HG03280 (cell line): ENCODE measurements around the gene MED26.
"Not testable (repeated sequence)": the region's sequence is repeated elsewhere in the genome, so short reads cannot be mapped to it uniquely, and the experiment has no call there.

Experiments
- ATAC-seq: cut with Tn5 transposase; IDR thresholded peaks from one replicate; pipeline ENCODE4 v1.9.1; 2021; ENCODE audit warnings: mild to moderate bottlenecking, moderate library complexity; ENCODE audit not compliant: unreplicated experiment

MED26 gene, protein sequence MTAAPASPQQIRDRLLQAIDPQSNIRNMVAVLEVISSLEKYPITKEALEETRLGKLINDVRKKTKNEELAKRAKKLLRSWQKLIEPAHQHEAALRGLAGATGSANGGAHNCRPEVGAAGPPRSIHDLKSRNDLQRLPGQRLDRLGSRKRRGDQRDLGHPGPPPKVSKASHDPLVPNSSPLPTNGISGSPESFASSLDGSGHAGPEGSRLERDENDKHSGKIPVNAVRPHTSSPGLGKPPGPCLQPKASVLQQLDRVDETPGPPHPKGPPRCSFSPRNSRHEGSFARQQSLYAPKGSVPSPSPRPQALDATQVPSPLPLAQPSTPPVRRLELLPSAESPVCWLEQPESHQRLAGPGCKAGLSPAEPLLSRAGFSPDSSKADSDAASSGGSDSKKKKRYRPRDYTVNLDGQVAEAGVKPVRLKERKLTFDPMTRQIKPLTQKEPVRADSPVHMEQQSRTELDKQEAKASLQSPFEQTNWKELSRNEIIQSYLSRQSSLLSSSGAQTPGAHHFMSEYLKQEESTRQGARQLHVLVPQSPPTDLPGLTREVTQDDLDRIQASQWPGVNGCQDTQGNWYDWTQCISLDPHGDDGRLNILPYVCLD

DNA sequence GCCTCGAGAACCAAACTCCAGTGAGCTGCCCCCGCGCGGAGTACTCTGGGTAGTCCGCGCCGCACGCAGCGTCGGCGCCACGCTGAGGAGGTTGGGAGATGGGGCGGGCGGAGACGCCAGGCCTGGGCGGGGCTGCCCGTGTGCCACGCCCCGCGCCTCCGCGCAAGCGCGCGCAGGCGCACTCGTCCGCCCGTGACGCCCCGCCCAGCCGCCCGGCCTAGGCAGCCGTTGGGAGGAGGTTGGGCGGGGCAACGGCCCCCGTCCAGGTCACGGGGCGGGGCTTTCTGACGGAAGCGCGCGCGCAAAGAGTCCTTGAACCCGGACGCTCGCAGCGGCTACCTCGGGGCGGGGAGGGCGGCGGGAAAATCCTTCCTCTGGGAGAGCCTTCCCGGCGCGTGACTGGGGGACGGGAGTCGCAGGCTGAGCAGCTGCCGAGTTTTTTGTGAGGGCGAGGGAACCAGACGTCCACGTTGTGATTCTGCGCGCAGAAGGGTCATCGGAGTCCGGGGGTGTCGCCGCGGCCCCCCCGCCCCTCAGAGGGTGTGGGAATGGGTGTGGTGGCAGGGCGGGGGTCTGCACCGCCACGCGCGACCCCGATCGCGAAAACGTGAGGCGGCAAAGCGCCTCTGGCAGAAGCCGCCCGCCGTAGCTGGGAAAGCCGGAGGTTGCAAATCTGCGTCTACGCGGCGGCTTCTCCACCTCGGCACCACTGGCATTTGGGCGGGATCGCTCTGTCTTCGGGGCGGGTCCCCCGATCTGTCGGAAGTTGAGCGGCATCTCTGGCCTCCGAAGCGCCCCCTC lies at the start of gene MED26:
TSS of gene MED26 (minus strand) at position 22 of the 801 bp plus-strand sequence. CDS start 261 bp downstream, outside the sequence.
- peak; percentile 84 for ATAC-seq

DNA sequence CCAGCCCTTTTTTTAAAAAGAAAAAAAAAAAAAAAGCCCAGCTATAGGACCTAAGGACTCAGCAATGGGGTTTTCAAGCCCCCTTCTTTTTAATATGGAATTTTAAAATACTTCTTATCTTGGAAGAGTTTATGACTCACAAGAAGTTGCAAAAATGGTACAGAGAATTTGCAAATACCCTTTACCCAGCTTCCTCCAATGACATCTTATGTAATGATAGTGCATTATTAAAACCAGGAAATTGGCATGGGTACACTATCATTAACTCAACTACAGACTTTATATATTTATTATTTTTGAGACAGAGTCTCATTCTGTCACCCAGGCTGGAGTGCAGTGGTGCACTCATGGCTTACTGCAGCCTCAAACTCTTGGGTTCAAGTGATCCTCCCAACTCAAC lies 49.1 kb upstream of the MED26 start:
- ATAC-seq: no peak

DNA sequence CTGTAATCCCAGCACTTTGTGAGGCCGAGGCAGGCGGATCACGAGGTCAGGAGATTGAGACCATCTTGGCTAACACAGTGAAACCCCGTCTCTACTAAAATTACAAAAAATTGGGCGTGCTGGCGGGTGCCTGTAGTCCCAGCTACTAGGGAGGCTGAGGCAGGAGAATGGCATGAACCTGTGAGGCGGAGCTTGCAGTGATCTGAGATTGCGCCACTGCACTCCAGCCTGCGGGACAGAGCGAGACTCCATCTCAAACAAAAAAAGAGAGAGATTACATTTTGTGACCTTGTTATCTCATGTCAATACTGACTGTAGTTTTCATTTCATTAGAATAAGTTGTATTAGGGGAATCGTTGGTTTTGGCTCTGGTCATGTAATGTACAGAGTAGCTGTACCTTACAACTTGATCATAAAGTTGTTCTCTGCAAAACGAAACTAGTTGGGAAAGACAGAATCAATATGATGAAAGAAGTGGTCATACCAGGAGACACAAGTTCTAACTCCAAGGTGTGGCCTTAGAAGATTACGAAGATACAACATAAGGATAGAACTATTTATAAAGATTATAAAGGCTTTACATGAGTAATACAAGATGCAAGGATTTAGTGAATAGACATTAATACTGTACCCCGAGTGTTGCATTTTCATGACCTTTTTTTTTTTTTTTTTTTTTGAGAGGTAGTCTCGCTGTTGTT lies 48.2 kb upstream of the MED26 start:
- ATAC-seq: no peak

DNA sequence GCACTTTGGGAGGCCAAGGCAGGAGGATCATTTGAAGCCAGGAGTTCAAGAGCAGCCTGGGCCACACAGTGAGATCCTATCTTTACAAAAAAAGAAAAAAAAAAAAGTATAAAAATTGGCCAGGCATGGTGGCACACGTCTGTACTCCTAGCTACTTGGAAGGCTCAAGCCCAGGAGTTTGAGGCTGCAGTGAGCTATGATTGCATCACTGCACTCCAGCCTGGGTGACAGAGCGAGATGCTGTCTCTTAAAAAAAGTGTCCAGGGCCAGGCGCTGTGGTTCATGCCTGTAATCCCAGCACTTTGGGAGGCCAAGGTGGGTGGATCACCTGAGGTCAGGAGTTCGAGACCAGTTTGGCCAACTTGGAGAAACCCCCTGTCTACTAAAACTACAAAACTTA lies 45.8 kb upstream of the MED26 start:
- ATAC-seq: not testable (repeated sequence)

DNA sequence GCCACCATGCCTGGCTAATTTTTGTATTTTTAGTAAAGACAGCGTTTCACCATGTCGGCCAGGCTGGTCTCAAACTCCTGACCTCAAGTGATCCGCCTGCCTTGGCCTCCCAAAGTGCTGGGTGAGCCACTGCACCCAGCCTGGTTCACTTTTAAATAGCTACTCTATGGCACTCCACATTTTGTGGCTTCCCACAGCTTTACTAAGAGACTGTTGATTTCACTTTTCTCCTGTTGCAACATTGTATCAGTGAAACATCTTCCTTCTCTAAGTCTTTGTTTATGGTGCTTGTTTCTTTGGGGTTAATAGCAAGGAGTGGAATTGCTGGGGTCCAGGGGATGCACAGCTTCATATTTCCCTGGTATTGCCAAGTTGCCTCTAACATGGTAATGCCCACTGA lies 45.2 kb upstream of the MED26 start:
- ATAC-seq: no peak

DNA sequence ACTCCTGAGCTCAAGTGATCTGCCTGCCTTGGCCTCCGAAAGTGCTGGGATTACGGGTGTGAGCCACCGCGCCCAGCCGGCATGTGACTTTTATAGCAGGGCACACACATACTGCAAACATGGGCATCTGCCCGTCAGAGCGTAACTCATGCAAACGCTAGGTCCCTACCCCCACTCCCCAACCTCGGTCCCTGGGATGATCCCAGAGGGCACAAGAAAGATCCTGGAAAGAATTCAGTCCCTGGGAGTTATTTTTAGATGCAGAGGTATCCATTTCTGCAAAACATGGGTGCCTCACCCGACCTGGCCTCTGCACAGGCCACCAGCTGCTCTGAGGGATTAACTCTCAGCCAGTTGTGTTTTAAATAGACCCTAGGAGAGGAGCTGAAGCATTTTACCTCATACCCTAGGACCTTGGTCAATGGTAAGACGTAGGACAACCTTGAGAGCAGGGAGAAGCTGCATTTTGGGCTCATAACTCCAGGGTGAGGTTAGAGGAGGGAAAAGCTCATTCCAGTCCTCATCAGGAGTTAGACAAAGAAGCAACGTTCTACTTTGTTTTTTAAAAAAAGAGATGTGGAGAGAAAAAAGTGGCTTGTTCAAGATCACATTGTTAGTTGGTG lies 43.8 kb upstream of the MED26 start:
- ATAC-seq: no peak

DNA sequence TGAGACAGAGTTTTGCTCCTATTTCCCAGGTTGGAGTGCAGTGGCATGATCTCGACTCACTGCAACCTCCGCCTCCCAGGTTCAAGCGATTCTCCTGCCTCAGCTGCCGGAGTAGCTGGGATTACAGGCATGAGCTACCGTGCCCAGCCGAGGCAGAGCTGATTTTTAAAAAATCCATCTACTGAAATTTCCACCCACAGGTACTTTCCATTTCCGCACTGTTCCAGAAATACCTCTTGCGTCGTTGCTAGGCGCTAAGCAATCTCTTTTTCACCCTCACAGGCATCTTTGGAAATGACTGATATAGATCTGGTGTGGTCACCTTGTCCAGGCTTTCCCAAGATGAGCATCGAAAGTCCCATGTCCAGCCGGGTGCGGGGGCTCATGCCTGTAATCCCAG lies 42.3 kb upstream of the MED26 start:
- no peak for ATAC-seq

DNA sequence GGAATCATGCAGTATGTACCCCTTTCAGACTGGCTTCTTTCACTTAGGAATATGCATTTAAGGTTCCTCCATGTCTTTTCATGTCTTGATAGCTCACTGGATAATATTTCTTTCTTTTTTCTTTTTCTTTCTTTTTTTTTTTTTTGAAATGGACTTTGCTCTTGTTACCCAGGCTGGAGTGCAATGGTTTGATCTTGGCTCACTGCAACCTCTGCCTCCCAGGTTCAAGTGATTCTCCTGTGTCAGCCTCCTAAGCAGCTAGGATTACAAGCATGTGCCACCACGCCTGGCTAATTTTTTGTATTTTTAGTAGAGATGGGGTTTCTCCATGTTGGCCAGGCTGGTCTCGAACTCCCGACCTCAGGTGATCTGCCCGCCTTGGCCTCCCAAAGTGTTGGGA lies 40.7 kb upstream of the MED26 start:
- ATAC-seq: not testable (repeated sequence)

DNA sequence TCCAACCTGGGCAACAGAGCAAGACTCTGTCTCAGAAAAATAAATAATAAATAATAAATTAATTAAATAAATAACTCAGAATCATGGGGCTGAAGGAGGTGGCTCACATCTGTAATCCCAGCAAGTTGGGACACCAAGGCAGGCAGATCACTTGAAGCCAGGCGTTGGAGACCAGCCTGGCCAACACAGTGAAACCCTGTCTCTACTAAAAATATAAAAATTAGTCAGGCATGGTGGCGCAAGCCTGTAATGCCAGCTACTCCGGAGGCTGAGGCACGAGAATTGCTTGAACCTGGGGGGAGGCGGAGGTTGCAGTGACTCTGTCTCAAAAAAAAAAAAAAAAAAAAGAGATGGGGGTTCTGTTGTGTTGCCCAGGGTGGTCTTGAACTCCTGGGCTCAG lies 40.2 kb upstream of the MED26 start:
- no peak for ATAC-seq

DNA sequence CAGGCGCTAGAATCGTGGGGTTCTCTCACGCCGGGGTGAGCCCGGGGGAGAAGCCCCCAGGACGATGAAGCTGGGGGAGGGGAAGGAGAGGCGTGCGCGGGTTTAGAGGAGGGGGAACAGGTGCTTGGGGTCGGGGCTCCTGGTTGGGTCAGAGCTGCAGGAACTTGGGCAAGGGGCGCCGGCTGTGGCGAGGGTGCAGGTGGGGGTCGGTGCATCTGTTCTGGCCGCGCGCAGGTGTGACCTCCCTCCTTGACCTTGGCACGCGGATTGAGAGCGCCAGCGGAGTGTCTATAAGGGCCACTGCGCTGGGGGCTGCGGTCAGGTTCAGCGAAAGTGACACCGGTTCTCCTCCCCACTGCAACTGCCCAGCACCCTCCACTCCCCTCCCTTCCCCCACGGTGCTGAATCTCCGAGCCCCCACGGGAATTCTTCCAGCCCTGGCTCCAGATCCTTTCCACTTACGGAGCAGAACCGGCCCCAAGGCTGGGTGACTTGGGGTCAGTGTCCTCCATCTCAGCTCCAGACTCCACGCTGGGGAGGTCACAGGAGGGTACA lies 33.6 kb upstream of the MED26 start:
- ATAC-seq: no peak

DNA sequence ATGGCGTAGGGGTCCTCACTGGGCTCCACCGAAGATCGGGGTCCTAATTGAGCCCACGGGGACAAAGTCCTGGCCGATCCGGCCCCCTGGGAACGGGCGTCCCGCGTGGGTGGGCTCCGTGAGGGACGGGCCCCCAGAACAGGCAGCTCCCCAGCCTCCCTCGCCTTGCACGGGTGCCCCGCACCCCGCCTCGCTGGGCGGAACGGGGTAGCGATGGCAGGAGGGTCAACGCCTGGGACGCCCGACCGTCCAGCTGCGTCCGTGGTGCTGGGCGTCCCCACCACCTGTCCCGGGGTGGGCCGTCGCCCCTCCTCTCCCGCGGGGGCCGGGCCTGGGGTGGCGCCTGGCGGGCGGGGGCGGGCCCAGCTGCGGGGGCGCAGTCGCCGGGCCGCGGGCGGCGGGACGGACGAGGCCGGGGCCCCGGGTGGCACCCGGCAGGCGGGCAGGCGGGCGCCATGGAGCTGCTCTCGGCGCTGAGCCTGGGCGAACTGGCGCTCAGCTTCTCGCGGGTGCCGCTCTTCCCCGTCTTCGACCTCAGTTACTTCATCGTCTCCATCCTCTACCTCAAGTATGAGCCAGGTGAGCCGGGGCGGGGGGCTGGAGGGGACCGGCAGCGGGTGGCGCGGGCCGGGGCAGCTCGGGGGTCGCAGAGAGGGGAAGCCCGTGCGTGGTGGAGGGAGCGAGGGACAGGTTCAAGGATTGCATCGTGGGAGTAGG lies 32.9 kb upstream of the MED26 start, which contains the start of gene TMEM38A:
TSS of gene TMEM38A (plus strand) at position 377 of the 717 bp plus-strand sequence. CDS start at position 456, 79 bp downstream.
- ATAC-seq: peak; percentile 30

DNA sequence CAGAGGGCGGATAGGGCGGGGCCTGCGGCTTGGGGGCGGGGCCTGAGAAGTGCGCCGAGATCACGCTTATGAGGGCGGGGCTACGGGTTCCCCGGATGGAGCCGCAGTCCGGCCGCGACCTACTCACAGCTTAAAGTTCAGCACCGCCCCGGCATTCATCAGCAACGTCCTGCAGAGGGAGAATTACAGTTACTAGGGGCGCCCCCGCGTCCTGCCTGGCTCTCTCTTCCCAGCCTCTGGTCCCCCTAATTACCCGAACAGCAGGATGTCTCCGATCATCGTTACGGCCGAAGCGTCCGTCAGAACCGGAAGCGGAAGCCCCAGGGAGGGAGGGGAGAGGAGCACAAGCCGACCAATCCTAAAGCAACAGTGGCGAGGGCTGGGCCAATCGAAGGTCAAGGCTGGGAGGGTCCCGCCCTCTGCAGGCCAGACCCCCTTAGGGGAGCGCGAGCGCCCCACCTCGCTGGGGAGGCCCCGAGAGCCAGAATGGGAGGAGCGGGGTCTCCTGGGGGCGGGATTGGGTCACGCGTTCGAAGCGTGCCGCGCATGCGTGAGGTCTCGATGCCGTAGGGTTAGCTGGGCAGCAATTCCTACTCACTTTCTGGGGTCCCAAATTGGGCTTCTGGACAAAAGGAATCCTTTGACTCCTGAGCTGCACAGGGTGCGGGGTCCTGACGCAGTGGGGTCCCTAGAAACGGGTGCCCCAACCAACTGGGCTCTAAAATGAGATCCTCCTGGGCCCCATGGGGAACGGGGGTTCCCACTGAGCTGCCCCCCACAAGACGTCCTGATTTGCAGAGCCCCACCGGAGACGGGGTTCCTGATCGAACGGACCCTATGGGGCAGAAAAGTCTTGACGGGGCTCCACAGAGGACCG lies 32.1 kb upstream of the MED26 start, which contains the start of gene SMIM7:
TSS of gene SMIM7 (minus strand) at position 313 of the 877 bp plus-strand sequence. CDS start at position 279, 34 bp downstream.
- ATAC-seq: peak; percentile 87

DNA sequence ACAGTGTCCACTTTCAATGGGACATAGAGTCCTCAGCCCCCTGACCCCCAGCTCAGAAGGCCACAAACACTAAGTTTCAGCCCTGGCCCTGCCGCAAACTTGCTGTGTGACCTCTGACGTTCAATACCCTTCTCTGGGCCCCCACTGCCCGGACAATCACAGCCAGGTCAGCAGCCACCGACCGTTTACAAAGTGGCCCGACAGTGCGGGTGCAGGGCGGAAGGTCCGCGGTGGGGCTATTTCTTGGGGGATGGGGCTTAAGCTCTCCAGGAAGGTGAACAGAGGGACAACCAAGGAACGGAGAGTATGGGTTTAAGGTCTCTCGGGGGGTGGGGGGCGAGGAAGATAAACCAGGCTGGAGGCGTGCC lies 31.4 kb upstream of the MED26 start:
- ATAC-seq: no peak

DNA sequence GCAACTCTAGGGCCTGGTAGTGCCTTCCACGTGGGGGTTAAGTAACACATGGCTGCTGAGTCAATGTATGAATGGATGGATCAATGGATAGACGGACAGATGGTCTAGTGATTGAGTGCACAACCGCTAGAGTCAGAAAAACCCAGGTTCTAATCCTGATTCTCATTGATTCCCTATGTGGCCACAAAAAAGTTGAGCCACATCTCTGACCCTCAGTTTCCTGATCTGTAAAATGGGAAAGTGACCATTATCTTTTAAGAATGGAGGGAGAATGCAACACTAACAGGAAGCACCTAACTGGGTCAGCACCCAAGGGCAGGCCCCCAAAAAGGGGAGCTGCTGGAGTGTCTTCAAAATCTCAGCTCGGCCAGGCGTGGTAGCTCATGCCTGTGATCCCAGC lies 29.4 kb upstream of the MED26 start:
- no peak for ATAC-seq

DNA sequence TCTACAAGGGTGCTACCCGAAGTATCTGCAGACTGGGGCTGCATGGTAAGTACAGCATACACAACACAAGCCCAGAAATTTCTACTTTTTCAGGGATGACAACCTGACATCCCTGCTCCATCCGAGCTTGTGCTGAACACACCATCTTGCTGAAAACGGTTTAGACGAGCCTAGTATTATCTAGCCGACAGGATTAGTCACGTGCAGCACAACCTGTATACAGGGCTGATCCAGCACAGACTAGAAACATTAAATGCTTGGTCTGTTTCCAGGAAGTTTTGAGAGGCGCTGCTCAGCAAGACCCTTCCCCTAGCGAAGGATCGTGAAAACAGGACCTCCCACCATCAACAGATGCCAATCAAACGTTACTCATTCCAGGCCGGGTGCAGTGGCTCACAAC lies 27.7 kb upstream of the MED26 start:
- no peak for ATAC-seq

DNA sequence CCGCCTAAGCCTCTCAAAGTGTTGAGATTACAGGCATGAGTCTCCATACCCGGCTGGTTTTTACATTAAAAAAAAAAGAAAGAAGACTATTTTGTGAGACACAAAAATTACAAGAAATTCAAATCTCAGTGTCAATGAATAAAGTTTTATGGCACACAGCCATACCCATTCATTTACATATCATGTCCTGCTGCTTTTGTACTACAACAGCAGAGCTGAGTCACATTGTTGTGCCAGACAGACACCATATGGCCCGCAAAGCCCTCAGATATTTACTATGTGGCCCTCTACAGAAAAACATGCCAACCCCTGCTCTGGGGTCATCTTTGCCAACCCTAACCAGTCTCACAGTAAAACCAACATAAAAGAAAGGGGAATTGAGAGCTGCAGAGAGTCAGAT lies 26.6 kb upstream of the MED26 start:
- no peak for ATAC-seq

DNA sequence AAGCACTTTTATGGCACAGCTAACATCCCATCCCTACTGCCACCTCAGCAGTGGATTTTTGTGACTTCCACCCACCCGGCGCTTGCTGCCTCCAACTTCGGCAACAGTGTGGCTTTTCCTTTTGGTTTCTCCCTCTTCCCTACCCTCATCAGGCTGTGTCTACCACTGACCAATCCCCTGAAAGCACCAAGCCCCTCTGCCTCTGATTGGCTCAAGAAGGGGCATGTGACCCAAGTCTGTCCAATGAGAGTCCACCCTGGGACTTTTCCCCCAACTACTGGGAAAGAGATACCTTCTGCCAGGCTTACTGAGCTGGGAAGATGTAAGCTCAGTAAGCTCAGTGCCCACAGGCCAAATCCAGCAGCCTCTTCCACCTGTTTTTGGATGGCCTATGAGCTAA lies 26.1 kb upstream of the MED26 start:
- no peak for ATAC-seq

DNA sequence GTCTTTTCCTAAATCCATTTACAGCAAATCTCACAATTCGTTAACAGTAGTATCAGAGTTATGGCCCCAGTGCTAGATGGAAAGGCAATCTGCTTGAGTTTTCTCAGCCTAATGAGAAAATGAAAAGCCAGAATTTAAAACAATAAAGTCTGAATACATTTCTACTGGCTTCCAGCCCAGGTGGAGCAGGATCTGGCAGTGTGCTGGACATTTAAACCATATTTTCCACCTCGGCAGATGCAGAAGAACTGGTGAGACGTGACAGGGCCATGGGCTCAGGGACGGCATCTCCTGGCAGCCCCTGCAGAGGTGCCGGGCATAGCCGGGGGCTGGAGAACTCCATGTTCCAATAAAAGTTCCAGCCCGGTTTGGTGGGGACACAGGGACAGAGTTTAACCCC lies 24.9 kb upstream of the MED26 start:
- no peak for ATAC-seq
